Natural killer cell (primary cell): ENCODE results near the gene EVI5L. TPM values are rescaled to one million over a fixed set of nuclear protein-coding genes. Genes with fewer than 3 reads are reported as not detected.
"Not testable (repeated sequence)": the region's sequence is repeated elsewhere in the genome, so short reads cannot be mapped to it uniquely, and the experiment has no call there.

Experiments used
- ATAC-seq, 3 donors: fragments of 150-1000 bp in 2 of 3; fragments of 200-7000 bp in 1 of 3; cut with Tn5 transposase; 1 replicate in 1 of 3; 2 replicates in 2 of 3; pipeline ENCODE4 v1.10.0; 2021; ENCODE audit warnings: mild to moderate bottlenecking in 2 of 3, moderate library complexity in 2 of 3
- DNase-seq, 2 donors: peaks; one replicate each; pipeline versions ENCODE4 v3.0.0 to v3.0.0-alpha.2; 2013 to 2021; ENCODE audit warnings: mixed read lengths in 1 of 2
- H3K27ac ChIP-seq: one replicate; pipeline ENCODE4 v1.5.1; 2013; ENCODE audit warnings: mild to moderate bottlenecking, low read length
- H3K27me3 ChIP-seq: one replicate; pipeline ENCODE4 v1.6.1; 2013; ENCODE audit warnings: low read length; ENCODE audit not compliant: control insufficient read depth, insufficient read depth
- H3K36me3 ChIP-seq: one replicate; pipeline ENCODE4 v1.6.1; 2013; ENCODE audit warnings: low read length; ENCODE audit not compliant: control insufficient read depth, insufficient read depth
- H3K4me1 ChIP-seq: one replicate; pipeline ENCODE4 v1.6.1; 2013; ENCODE audit warnings: low read length; ENCODE audit not compliant: control insufficient read depth, insufficient read depth
- H3K4me3 ChIP-seq: one replicate; pipeline ENCODE4 v1.5.1; 2013; ENCODE audit warnings: low read length
- H3K9me3 ChIP-seq: one replicate; pipeline ENCODE4 v1.6.1; 2013; ENCODE audit warnings: low read length; ENCODE audit not compliant: control insufficient read depth, insufficient read depth
- H3K27ac Mint-ChIP-seq, 2 donors: one replicate each; pipeline ENCODE4 v1.8.0; 2022; ENCODE audit warnings: mild to moderate bottlenecking in 2 of 2, mixed read lengths in 2 of 2, moderate library complexity in 1 of 2
- H3K27me3 Mint-ChIP-seq, 2 donors: one replicate each; pipeline ENCODE4 v1.8.0; 2022; ENCODE audit warnings: low read depth in 2 of 2, mixed read lengths in 2 of 2
- H3K36me3 Mint-ChIP-seq: one replicate; pipeline ENCODE4 v1.8.0; 2022; ENCODE audit warnings: mixed read lengths
- H3K4me1 Mint-ChIP-seq, 2 donors: one replicate each; pipeline ENCODE4 v1.8.0; 2022; ENCODE audit warnings: mixed read lengths in 2 of 2
- H3K4me3 Mint-ChIP-seq: one replicate; pipeline ENCODE4 v1.8.0; 2022; ENCODE audit warnings: mild to moderate bottlenecking, moderate library complexity, mixed read lengths
- H3K9me3 Mint-ChIP-seq, 2 donors: one replicate each; pipeline ENCODE4 v1.8.0; 2022; ENCODE audit warnings: mixed read lengths in 2 of 2
- CTCF ChIP-seq: fragments of 200-600 bp; IDR thresholded peaks from one replicate; pipeline ENCODE4 v1.8.0; 2022; ENCODE audit warnings: antibody characterized with exemption
- WGBS: methylation state at CpG from one replicate; pipeline ENCODE4 v1.1.7; 2013; ENCODE audit warnings: missing lambda C conversion rate; ENCODE audit not compliant: insufficient coverage; 5-methylcytosine and 5-hydroxymethylcytosine counted together
- intact Hi-C: fragments of 100-400 bp; cut with micrococcal nuclease; formaldehyde crosslinking; loops from one replicate; pipeline ENCODE4 v1.14.2; 2022
- total RNA-seq, 4 donors: library from RNA; stranded (reverse); fragments of 120-200 nt in 1 of 4; gene quantifications; one replicate each; pipeline versions ENCODE4 v1.2.3 to v1.2.4, GENCODE V29; 2013 to 2022

The EVI5L gene
- total RNA-seq, 3 donors from 2014 or later (not counting 1 experiment from before 2014, with no cell fraction given), result 9.6 to 13.5 (median 11.3) TPM

- WGBS, result 18% methylated on average over 10 of the region's 10 CpGs
- H3K27ac Mint-ChIP-seq, result peak overlapping the region in 1 of 2 donors; percentile 7
- no peaks in the 10 kb centered on the region for H3K36me3 Mint-ChIP-seq
- TF ChIP-seq CTCF, result no peak
- intact Hi-C loops, result no loop called here
- H3K9me3 Mint-ChIP-seq, result no peaks in the 10 kb centered on the region
- Histone ChIP-seq H3K27ac (no peak overlapping the region), H3K27me3 (no peaks in the 10 kb centered on the region), H3K4me1 (peaks cover 9% of the 10 kb centered on the region), H3K9me3 (peaks cover 24% of the 10 kb centered on the region), H3K4me3 (no peak overlapping the region), H3K36me3 (no peaks in the 10 kb centered on the region)
- DNase-seq (peak in 1 of 2 donors; percentile 23), ATAC-seq (peak in 2 of 3 donors; percentile 21 to 49)
- H3K4me1 Mint-ChIP-seq, result peaks cover 10 to 12% of the 10 kb centered on the region in 2 donors
- H3K27me3 Mint-ChIP-seq, result peaks cover 15 to 17% of the 10 kb centered on the region in 2 donors
- peak overlapping the region; percentile 54 for H3K4me3 Mint-ChIP-seq
These were observed 14.7 kb upstream of the EVI5L start for GRCh38 chr19:7815325-7815724.

GRCh38 chr19:7816040-7816439 lies 14.0 kb upstream of the EVI5L start:
- intact Hi-C loops, H3K4me3 Mint-ChIP-seq, H3K27ac ChIP-seq, H3K27me3 ChIP-seq, ATAC-seq, H3K27ac Mint-ChIP-seq, H3K4me1 ChIP-seq, H3K36me3 Mint-ChIP-seq, H3K36me3 ChIP-seq, H3K4me3 ChIP-seq, DNase-seq, H3K9me3 Mint-ChIP-seq: not testable (repeated sequence)
- H3K4me1 Mint-ChIP-seq, result peaks cover 10 to 12% of the 10 kb centered on the region in 2 donors
- H3K27me3 Mint-ChIP-seq, result peaks cover 21 to 23% of the 10 kb centered on the region in 2 donors
- WGBS, result 98% methylated on average over 3 of the region's 3 CpGs
- peaks cover 19% of the 10 kb centered on the region for H3K9me3 ChIP-seq

- H3K27ac Mint-ChIP-seq, result no peak overlapping the region
- DNase-seq (no peak), ATAC-seq (no peak)
- no peak for TF ChIP-seq CTCF
- H3K36me3 ChIP-seq, result no peaks in the 10 kb centered on the region
- H3K9me3 Mint-ChIP-seq, result no peaks in the 10 kb centered on the region
- no peak overlapping the region for H3K27ac ChIP-seq
- 100% methylated on average over 1 of the region's 1 CpG for WGBS
- H3K27me3 ChIP-seq, result peaks cover 4% of the 10 kb centered on the region
- peaks cover 6% of the 10 kb centered on the region for H3K9me3 ChIP-seq
- intact Hi-C loops, result no loop called here
- H3K36me3 Mint-ChIP-seq, result no peaks in the 10 kb centered on the region
- H3K4me1 Mint-ChIP-seq, result peaks cover 10 to 12% of the 10 kb centered on the region in 2 donors
- no peak overlapping the region for H3K4me3 Mint-ChIP-seq
- no peak overlapping the region for H3K4me3 ChIP-seq
- peaks cover 25 to 26% of the 10 kb centered on the region in 2 donors for H3K27me3 Mint-ChIP-seq
- peaks cover 9% of the 10 kb centered on the region for H3K4me1 ChIP-seq
These were observed 12.2 kb upstream of the EVI5L start for GRCh38 chr19:7817801-7818200.

- no peaks in the 10 kb centered on the region for H3K9me3 Mint-ChIP-seq
- no peaks in the 10 kb centered on the region for H3K36me3 ChIP-seq
- TF ChIP-seq CTCF, result no peak
- WGBS, result 93% methylated on average over 2 of the region's 2 CpGs
- peaks cover 10 to 12% of the 10 kb centered on the region in 2 donors for H3K4me1 Mint-ChIP-seq
- H3K36me3 Mint-ChIP-seq, result no peaks in the 10 kb centered on the region
- H3K27ac Mint-ChIP-seq, result no peak overlapping the region
- intact Hi-C loops, result no loop called here
- H3K4me3 Mint-ChIP-seq, result no peak overlapping the region
- peaks cover 4% of the 10 kb centered on the region for H3K27me3 ChIP-seq
- DNase-seq (no peak), ATAC-seq (no peak)
- H3K9me3 ChIP-seq, result peaks cover 6% of the 10 kb centered on the region
- no peak overlapping the region for H3K4me3 ChIP-seq
- H3K27ac ChIP-seq, result no peak overlapping the region
- peaks cover 9% of the 10 kb centered on the region for H3K4me1 ChIP-seq
- peaks cover 29 to 30% of the 10 kb centered on the region in 2 donors for H3K27me3 Mint-ChIP-seq
These were observed 11.2 kb upstream of the EVI5L start for GRCh38 chr19:7818806-7819205.
